H9 (cell line): ENCODE results near the gene ASH1L. TPM values are rescaled to one million over a fixed set of nuclear protein-coding genes. Genes with fewer than 3 reads are reported as not detected.
A peak's percentile ranks its signal among the peaks of the same experiment; 100 is the strongest.

Experiments
- DNase-seq: peaks from one replicate; pipeline ENCODE4 v3.0.0-alpha.2; 2017
- H2AFZ ChIP-seq: one replicate; pipeline ENCODE4 v1.6.1; 2013; ENCODE audit warnings: mild to moderate bottlenecking, low read length, control low read depth, moderate library complexity
- H2AK5ac ChIP-seq: 2 replicates; pipeline ENCODE4 v1.6.1; 2013; ENCODE audit warnings: low read length, control low read depth, mixed read lengths; ENCODE audit not compliant: insufficient read length
- H2BK120ac ChIP-seq: one replicate; pipeline ENCODE4 v1.6.1; 2013; ENCODE audit warnings: low read depth, mild to moderate bottlenecking, low read length, control low read depth, inconsistent platforms; ENCODE audit not compliant: poor library complexity, severe bottlenecking
- H2BK12ac ChIP-seq: 2 replicates; pipeline ENCODE4 v1.6.1; 2013; ENCODE audit warnings: low read length, control low read depth, mixed read lengths, low read depth; ENCODE audit not compliant: insufficient read length
- H2BK15ac ChIP-seq: 2 replicates; pipeline ENCODE4 v1.6.1; 2013; ENCODE audit warnings: low read depth, low read length, control low read depth
- H2BK20ac ChIP-seq: one replicate; pipeline ENCODE4 v1.6.1; 2013; ENCODE audit warnings: low read depth, mild to moderate bottlenecking, low read length, control low read depth, inconsistent platforms; ENCODE audit not compliant: poor library complexity, severe bottlenecking
- H2BK5ac ChIP-seq: 2 replicates; pipeline ENCODE4 v1.6.1; 2013; ENCODE audit warnings: low read length, control low read depth, mixed read lengths; ENCODE audit not compliant: insufficient read length
- H3K14ac ChIP-seq: 2 replicates; pipeline ENCODE4 v1.6.1; 2013; ENCODE audit warnings: low read length, control low read depth; ENCODE audit not compliant: insufficient read depth
- H3K18ac ChIP-seq: 2 replicates; pipeline ENCODE4 v1.6.1; 2013; ENCODE audit warnings: low read depth, mild to moderate bottlenecking, mixed read lengths, low read length, control low read depth; ENCODE audit not compliant: insufficient read length
- H3K23ac ChIP-seq: 2 replicates; pipeline ENCODE4 v1.6.1; 2013; ENCODE audit warnings: low read length, control low read depth, mixed read lengths, low read depth; ENCODE audit not compliant: insufficient read length
- H3K23me2 ChIP-seq: 2 replicates; pipeline ENCODE4 v1.6.1; 2013; ENCODE audit warnings: low read depth, mild to moderate bottlenecking, mixed read lengths, low read length, control low read depth; ENCODE audit not compliant: insufficient read length, poor library complexity, severe bottlenecking
- H3K27ac ChIP-seq: 2 replicates; pipeline ENCODE4 v1.5.1; 2013; ENCODE audit warnings: low read length, control low read depth, mixed read lengths, low read depth; ENCODE audit not compliant: insufficient read length
- H3K27me3 ChIP-seq: 2 replicates; pipeline ENCODE4 v1.6.1; 2013; ENCODE audit warnings: low read length, control low read depth, inconsistent platforms; ENCODE audit not compliant: insufficient read depth
- H3K4ac ChIP-seq: 2 replicates; pipeline ENCODE4 v1.6.1; 2013; ENCODE audit warnings: low read depth, mild to moderate bottlenecking, control low read depth, inconsistent platforms, low read length, moderate library complexity
- H3K4me1 ChIP-seq: 2 replicates; pipeline ENCODE4 v1.6.1; 2013; ENCODE audit warnings: low read length, control low read depth, inconsistent platforms; ENCODE audit not compliant: insufficient read depth
- H3K4me2 ChIP-seq: 2 replicates; pipeline ENCODE4 v1.6.1; 2013; ENCODE audit warnings: low read length, control low read depth, mixed read lengths; ENCODE audit not compliant: insufficient read length, insufficient read depth
- H3K56ac ChIP-seq: 2 replicates; pipeline ENCODE4 v1.6.1; 2013; ENCODE audit warnings: low read depth, mild to moderate bottlenecking, mixed read lengths, low read length, control low read depth; ENCODE audit not compliant: insufficient read length
- H3K79me1 ChIP-seq: 2 replicates; pipeline ENCODE4 v1.6.1; 2013; ENCODE audit warnings: low read depth, mild to moderate bottlenecking, moderate library complexity, low read length, control low read depth, inconsistent platforms; ENCODE audit not compliant: insufficient read depth, poor library complexity, severe bottlenecking
- H3K79me2 ChIP-seq: 2 replicates; pipeline ENCODE4 v1.6.1; 2013; ENCODE audit warnings: low read length, control low read depth, inconsistent platforms; ENCODE audit not compliant: insufficient read depth
- H3K9ac ChIP-seq: 2 replicates; pipeline ENCODE4 v1.6.1; 2013; ENCODE audit warnings: low read length, control low read depth, mixed read lengths; ENCODE audit not compliant: insufficient read length; ENCODE audit errors: extremely low read depth
- H3K9me3 ChIP-seq: one replicate; pipeline ENCODE4 v1.6.1; 2013; ENCODE audit warnings: low read depth, low read length, inconsistent platforms; ENCODE audit not compliant: control insufficient read depth
- H3T11ph ChIP-seq: one replicate; pipeline ENCODE4 v1.6.1; 2013; ENCODE audit warnings: mild to moderate bottlenecking, low read length, control low read depth, inconsistent platforms
- H4K20me1 ChIP-seq: one replicate; pipeline ENCODE4 v1.6.1; 2013; ENCODE audit not compliant: control insufficient read depth, insufficient read length, insufficient read depth
- H4K5ac ChIP-seq: 2 replicates; pipeline ENCODE4 v1.6.1; 2013; ENCODE audit warnings: low read depth, mild to moderate bottlenecking, mixed read lengths, low read length, control low read depth; ENCODE audit not compliant: insufficient read length
- H4K8ac ChIP-seq: replicated peaks from 2 replicates; pipeline ENCODE4 v1.6.1; 2013; ENCODE audit warnings: low read length, control low read depth, mixed read lengths, low read depth; ENCODE audit not compliant: insufficient read length
- H4K91ac ChIP-seq: 2 replicates; pipeline ENCODE4 v1.6.1; 2013; ENCODE audit warnings: low read depth, mild to moderate bottlenecking, moderate library complexity, mixed read lengths, low read length, control low read depth; ENCODE audit not compliant: insufficient read length
- H3K27ac Mint-ChIP-seq, 3 experiments: 2 replicates in 2 of 3; 3 replicates in 1 of 3; pipeline ENCODE4 v1.8.0; 2020 to 2021; ENCODE audit warnings: mixed read lengths in 3 of 3, mild to moderate bottlenecking in 1 of 3, moderate library complexity in 1 of 3
- H3K27me3 Mint-ChIP-seq: 2 replicates; pipeline ENCODE4 v1.8.0; 2021; ENCODE audit warnings: low read depth, mild to moderate bottlenecking, moderate library complexity, mixed read lengths
- H3K36me3 Mint-ChIP-seq, 3 experiments: 2 replicates in 2 of 3; 3 replicates in 1 of 3; pipeline ENCODE4 v1.8.0; 2020 to 2021; ENCODE audit warnings: low read depth in 3 of 3, mixed read lengths in 3 of 3; ENCODE audit not compliant: insufficient read depth in 1 of 3
- H3K4me1 Mint-ChIP-seq, 2 experiments: 2 replicates each; pipeline ENCODE4 v1.8.0; 2020; ENCODE audit warnings: mixed read lengths in 2 of 2
- H3K4me3 Mint-ChIP-seq, 2 experiments: 2 replicates in 1 of 2; 3 replicates in 1 of 2; pipeline ENCODE4 v1.8.0; 2020 to 2021; ENCODE audit warnings: mild to moderate bottlenecking in 2 of 2, mixed read lengths in 2 of 2, moderate library complexity in 1 of 2
- H3K9me3 Mint-ChIP-seq, 2 experiments: 2 replicates in 1 of 2; 3 replicates in 1 of 2; pipeline ENCODE4 v1.8.0; 2020; ENCODE audit warnings: mild to moderate bottlenecking in 2 of 2, mixed read lengths in 2 of 2, moderate library complexity in 1 of 2
- CTCF ChIP-seq: fragments of 200-600 bp; sonication (generic); conservative IDR thresholded peaks from 3 replicates; pipeline ENCODE4 v1.8.0; 2021; ENCODE audit warnings: antibody characterized with exemption, mild to moderate bottlenecking
- WGBS: extraction: QIAGEN DNeasy Blood & Tissue Kit; methylation state at CpG from one replicate; pipeline ENCODE4 v1.1.7; 2013; ENCODE audit warnings: missing lambda C conversion rate, low lambda C conversion rate, mixed read lengths; ENCODE audit not compliant: insufficient read length; ENCODE audit errors: extremely low coverage; 5-methylcytosine and 5-hydroxymethylcytosine counted together
- total RNA-seq: library from RNA; stranded (reverse); gene quantifications from 2 replicates; pipeline ENCODE4 v1.2.1, GENCODE V29; 2021

The ASH1L gene
- total RNA-seq, 1 experiment from 2014 or later, result 32.8 TPM

DNA sequence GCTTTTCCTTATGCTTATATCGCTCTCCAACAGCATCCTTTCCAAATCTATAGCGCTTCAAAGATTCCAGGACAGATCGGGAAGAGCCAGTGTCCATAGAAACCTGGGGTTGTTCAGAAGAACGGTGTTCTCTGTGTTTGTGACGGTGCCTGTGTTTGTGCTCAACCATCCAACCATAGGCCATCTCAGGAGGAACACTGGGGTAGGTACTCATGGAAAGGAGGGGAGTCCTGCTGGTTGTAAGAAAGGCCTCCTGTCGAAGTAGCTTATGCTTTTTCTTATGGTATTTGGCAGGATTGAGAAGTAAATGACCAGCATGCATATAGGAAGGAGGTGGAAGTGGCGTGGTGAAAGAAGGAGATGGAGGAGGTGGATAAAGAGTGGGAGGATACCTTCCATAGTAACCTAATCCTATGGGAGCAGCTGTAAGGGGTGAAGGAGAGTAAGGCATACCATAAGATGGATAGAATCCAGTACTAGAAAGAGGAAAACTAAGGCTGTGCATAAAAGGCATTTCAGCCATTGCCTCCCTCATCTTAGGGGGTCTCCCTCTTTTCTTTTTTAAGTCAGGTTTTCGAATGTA, 84.2 kb downstream of the ASH1L start:
- Histone ChIP-seq H3K4me1 (peaks cover 6% of the 10 kb centered on the region; the same call in 1 of the 2 replicates), H3K23me2 (no peaks in the 10 kb centered on the region), H3K79me2 (no peaks in the 10 kb centered on the region), H3K23ac (no peak overlapping the region), H4K5ac (no peak overlapping the region), H3K79me1 (no peaks in the 10 kb centered on the region), H2BK120ac (no peak overlapping the region), H4K20me1 (no peaks in the 10 kb centered on the region), H3K27ac (no peak overlapping the region), H3K27me3 (no peaks in the 10 kb centered on the region), H2BK20ac (no peak overlapping the region), H4K91ac (no peak overlapping the region), H2AK5ac (no peak overlapping the region), H3K9ac (no peak overlapping the region), H3K14ac (no peak overlapping the region), H3K9me3 (no peaks in the 10 kb centered on the region), H2BK5ac (no peak overlapping the region), H2BK15ac (no peak overlapping the region), H3K56ac (no peak overlapping the region), H3T11ph (no peak overlapping the region), H4K8ac (no peak overlapping the region), H3K4me2 (no peak overlapping the region), H2BK12ac (no peak overlapping the region), H3K18ac (no peak overlapping the region), H3K4ac (no peak overlapping the region), H2AFZ (no peak overlapping the region)
- Mint-ChIP-seq H3K4me3 (peak overlapping the region in 1 of 2 experiments; percentile 10; a peak in 1 of 5 replicates), H3K4me1 (peaks cover 20% of the 10 kb centered on the region in 2 experiments), H3K36me3 (peaks cover 20 to 45% (median 35%) of the 10 kb centered on the region in 3 experiments), H3K9me3 (no peaks in the 10 kb centered on the region; a peak in 1 of 5 replicates), H3K27ac (peak overlapping the region in 2 of 3 experiments; percentile 22 to 85; a peak in 4 of 7 replicates), H3K27me3 (no peaks in the 10 kb centered on the region)
- no peak for TF ChIP-seq CTCF
- no peak for DNase-seq
- WGBS, result no CpG with 5 or more reads among the region's 8 CpGs
